Panc1 (cell line): ENCODE results near the gene EYA3.

Experiments
- CTCF ChIP-seq: fragments of 450-650 bp; IDR thresholded peaks from 2 replicates; pipeline ENCODE4 v1.5.1; 2017; ENCODE audit warnings: mild to moderate bottlenecking
- POLR2AphosphoS5 ChIP-seq: IDR thresholded peaks from 2 replicates; pipeline ENCODE4 v1.6.1; 2012; ENCODE audit warnings: mild to moderate bottlenecking, low read depth, low read length, moderate library complexity
- REST ChIP-seq, 2 experiments: IDR thresholded peaks; 2 replicates each; pipeline ENCODE4 v1.6.1; 2011 to 2012; ENCODE audit warnings: low read depth in 2 of 2, control low read depth in 1 of 2, low read length in 1 of 2, mild to moderate bottlenecking in 1 of 2, moderate library complexity in 1 of 2; ENCODE audit not compliant: insufficient read depth in 1 of 2
- SIN3A ChIP-seq: IDR thresholded peaks from 2 replicates; pipeline ENCODE4 v1.6.1; 2012; ENCODE audit warnings: low read depth, mild to moderate bottlenecking, low read length, moderate library complexity, borderline replicate concordance; ENCODE audit not compliant: insufficient read depth
- TCF7L2 ChIP-seq: IDR thresholded peaks from 2 replicates; pipeline ENCODE4 v1.6.1; 2011; ENCODE audit warnings: mild to moderate bottlenecking, low read depth, low read length, inconsistent platforms

- TF ChIP-seq CTCF (no peak), POLR2AphosphoS5 (no peak), SIN3A (no peak), REST (IDR thresholded peaks at IDR 0.05; ENCODE audit: insufficient read depth in 1 of 2, low read depth in 2 of 2, low read length in 1 of 2) (no peak), TCF7L2 (no peak)
These were observed 26.4 kb upstream of the EYA3 start for GRCh38 chr1:28114844-28115243.
